B cell (primary cell): ENCODE results near the gene ARL6. TPM values are rescaled to one million over a fixed set of nuclear protein-coding genes. Genes with fewer than 3 reads are reported as not detected.

Source experiments
- ATAC-seq: fragments of 200-7000 bp; cut with Tn5 transposase; one replicate; pipeline ENCODE4 v1.10.0; 2021; ENCODE audit warnings: low read depth, mild to moderate bottlenecking, moderate number of reproducible peaks, moderate library complexity
- CTCF ChIA-PET: fragments of 350-600 bp; sonication (Branson Sonifier 250); formaldehyde crosslinking; loops from one replicate; lab custom pipeline; 2021; ENCODE audit warnings: antibody characterized with exemption, inconsistent platforms; lab: Charles Lee
- POLR2A ChIA-PET: fragments of 350-600 bp; sonication (Branson Sonifier 250); formaldehyde crosslinking; loops from one replicate; lab custom pipeline; 2021; ENCODE audit warnings: antibody characterized with exemption; lab: Charles Lee
- DNase-seq: peaks from one replicate; pipeline ENCODE4 v3.0.0; 2013
- H2AFZ ChIP-seq: 2 replicates; pipeline ENCODE4 v1.6.1; 2012; ENCODE audit warnings: mild to moderate bottlenecking, low read depth, low read length; ENCODE audit not compliant: insufficient read depth, poor library complexity, severe bottlenecking
- H3K27ac ChIP-seq, 2 donors: 1 replicate in 1 of 2; 2 replicates in 1 of 2; pipeline ENCODE4 v1.5.1; 2012 to 2013; ENCODE audit warnings: low read length in 2 of 2, mild to moderate bottlenecking in 2 of 2, moderate library complexity in 1 of 2
- H3K27me3 ChIP-seq, 4 experiments: fragments of 200-600 bp in 1 of 4; sonication (generic) in 1 of 4; replicated peaks in 1 of 4; 1 replicate in 2 of 4; 2 replicates in 2 of 4; pipeline versions ENCODE4 v1.6.1 to v1.7.0; 2013 to 2016; ENCODE audit warnings: low read length in 3 of 4, mild to moderate bottlenecking in 2 of 4, mixed read lengths in 1 of 4, moderate library complexity in 1 of 4; ENCODE audit not compliant: insufficient read depth in 4 of 4, control insufficient read depth in 3 of 4; ENCODE audit errors: control extremely low read depth in 1 of 4
- H3K36me3 ChIP-seq, 2 experiments: replicated peaks in 1 of 2; 1 replicate in 1 of 2; 2 replicates in 1 of 2; pipeline versions ENCODE4 v1.6.1 to v1.7.1; 2013; ENCODE audit warnings: low read length in 1 of 2; ENCODE audit not compliant: insufficient read depth in 2 of 2, control insufficient read depth in 1 of 2; ENCODE audit errors: control extremely low read depth in 1 of 2, extremely low read depth in 1 of 2
- H3K4me1 ChIP-seq, 2 donors: fragments of 200-600 bp in 1 of 2; sonication (generic) in 1 of 2; 1 replicate in 1 of 2; 2 replicates in 1 of 2; pipeline versions ENCODE4 v1.5.1 to v1.6.1; 2013 to 2017; ENCODE audit warnings: low read length in 2 of 2; ENCODE audit not compliant: control insufficient read depth in 2 of 2, insufficient read depth in 2 of 2
- H3K4me2 ChIP-seq: replicated peaks from 2 replicates; pipeline ENCODE3; 2012; ENCODE audit warnings: mild to moderate bottlenecking, low read depth, low read length; ENCODE audit not compliant: poor library complexity, severe bottlenecking
- H3K4me3 ChIP-seq, 5 experiments: fragments of 200-600 bp in 1 of 5; sonication (generic) in 1 of 5; 1 replicate in 3 of 5; 2 replicates in 2 of 5; pipeline versions ENCODE4 v1.5.1 to v1.7.0; 2011 to 2016; ENCODE audit warnings: low read length in 4 of 5, mild to moderate bottlenecking in 4 of 5, low read depth in 2 of 5, control low read depth in 1 of 5, moderate library complexity in 1 of 5; ENCODE audit not compliant: insufficient read depth in 1 of 5; ENCODE audit errors: control extremely low read depth in 1 of 5, extremely low read depth in 1 of 5
- H3K79me2 ChIP-seq: fragments of 200-600 bp; sonication (generic); one replicate; pipeline ENCODE4 v1.6.0; 2016; ENCODE audit warnings: low read length; ENCODE audit not compliant: control insufficient read depth, insufficient read depth
- H3K9ac ChIP-seq: fragments of 200-600 bp; sonication (generic); 2 replicates; pipeline ENCODE4 v1.6.1; 2017; ENCODE audit warnings: mild to moderate bottlenecking, low read length, moderate library complexity
- H3K9me3 ChIP-seq, 3 donors: one replicate each; pipeline versions ENCODE4 v1.6.1 to v1.7.1; 2013; ENCODE audit warnings: low read length in 2 of 3; ENCODE audit not compliant: control insufficient read depth in 2 of 3, insufficient read depth in 1 of 3; ENCODE audit errors: control extremely low read depth in 1 of 3
- H4K20me1 ChIP-seq: 2 replicates; pipeline ENCODE4 v1.6.0; 2012; ENCODE audit warnings: mild to moderate bottlenecking, low read length; ENCODE audit not compliant: insufficient read depth, control insufficient read depth, poor library complexity, severe bottlenecking
- H3K27ac Mint-ChIP-seq: one replicate; pipeline ENCODE4 v1.8.0; 2021; ENCODE audit warnings: mixed read lengths
- H3K27me3 Mint-ChIP-seq: one replicate; pipeline ENCODE4 v1.8.0; 2021; ENCODE audit warnings: mixed read lengths
- H3K4me1 Mint-ChIP-seq: one replicate; pipeline ENCODE4 v1.8.0; 2021; ENCODE audit warnings: mixed read lengths
- H3K4me3 Mint-ChIP-seq: one replicate; pipeline ENCODE4 v1.8.0; 2021; ENCODE audit warnings: mixed read lengths
- H3K9me3 Mint-ChIP-seq: one replicate; pipeline ENCODE4 v1.8.0; 2022; ENCODE audit warnings: mixed read lengths; ENCODE audit not compliant: insufficient read depth
- CTCF ChIP-seq: fragments of 200-600 bp; IDR thresholded peaks from one replicate; pipeline ENCODE4 v1.8.0; 2022; ENCODE audit warnings: antibody characterized with exemption, mild to moderate bottlenecking
- EZH2 ChIP-seq: IDR thresholded peaks from 2 replicates; pipeline ENCODE4 v1.6.1; 2012; ENCODE audit warnings: borderline replicate concordance, low read depth, mild to moderate bottlenecking, moderate library complexity, low read length; ENCODE audit not compliant: insufficient read depth, poor library complexity, severe bottlenecking
- intact Hi-C: fragments of 100-400 bp; cut with micrococcal nuclease; formaldehyde crosslinking; loops from one replicate; pipeline ENCODE4 v1.10.0; 2022
- polyA plus RNA-seq: library from polyadenylated mRNA; depleted of rRNA; stranded (reverse); fragments of >200 nt; gene quantifications from 2 replicates; pipeline ENCODE4 v1.2.3, GENCODE V29; 2012
- total RNA-seq, 2 donors: library from RNA; stranded (reverse); fragments of 120-200 nt in 1 of 2; gene quantifications; 1 replicate in 1 of 2; 2 replicates in 1 of 2; pipeline versions ENCODE4 v1.2.3 to v1.2.4, GENCODE V29; 2013 to 2022

The ARL6 gene
- total and polyA plus RNA-seq, 2 donors (not counting 1 experiment from before 2014, with no cell fraction given), result 1.6 to 5.6 TPM

DNA sequence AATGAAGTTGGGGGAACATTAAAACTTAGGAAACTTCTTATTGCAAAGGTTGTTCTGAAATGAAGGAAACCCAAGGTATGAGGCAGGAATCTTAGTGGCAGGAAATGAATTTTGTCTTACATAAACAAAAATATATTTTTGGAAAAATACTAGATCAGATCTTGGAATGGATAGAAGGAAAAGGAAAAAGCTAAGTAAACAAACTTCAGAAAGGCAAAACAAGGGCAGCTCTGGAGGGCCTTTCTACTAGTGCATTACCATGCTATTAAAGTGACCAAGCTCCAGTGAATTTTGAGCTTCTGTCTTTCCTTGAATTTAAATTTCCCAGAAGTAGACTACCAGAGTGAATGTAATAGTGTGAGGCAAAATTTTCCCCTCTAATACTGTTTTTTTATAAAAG, 13.6 kb downstream of the ARL6 start:
- Mint-ChIP-seq H3K4me3 (no peak overlapping the region), H3K9me3 (no peaks in the 10 kb centered on the region), H3K27me3 (no peaks in the 10 kb centered on the region), H3K27ac (no peak overlapping the region), H3K4me1 (no peaks in the 10 kb centered on the region)
- POLR2A ChIA-PET, result no interaction called here
- no peak for ATAC-seq
- H3K4me2 ChIP-seq, result no peak overlapping the region
- H3K9me3 ChIP-seq, result no peaks in the 10 kb centered on the region
- H3K4me1 ChIP-seq, result no peaks in the 10 kb centered on the region
- H3K27ac ChIP-seq, result no peak overlapping the region
- intact Hi-C loops, result no loop called here
- no peaks in the 10 kb centered on the region for H4K20me1 ChIP-seq
- TF ChIP-seq CTCF (no peak), EZH2 (no peak)
- H3K36me3 ChIP-seq, result no peaks in the 10 kb centered on the region
- CTCF ChIA-PET, result interaction anchor here (0.6 to 0.8 kb wide), 2 partner anchors 9 to 24 kb away, joined by 4 read pairs; no protein-coding TSS in a partner anchor
- H3K79me2 ChIP-seq, result peaks cover 3% of the 10 kb centered on the region
- H3K9ac ChIP-seq, result no peak overlapping the region
- no peak overlapping the region for H2AFZ ChIP-seq
- H3K4me3 ChIP-seq, result no peak overlapping the region
- no peak for DNase-seq
- no peaks in the 10 kb centered on the region for H3K27me3 ChIP-seq

DNA sequence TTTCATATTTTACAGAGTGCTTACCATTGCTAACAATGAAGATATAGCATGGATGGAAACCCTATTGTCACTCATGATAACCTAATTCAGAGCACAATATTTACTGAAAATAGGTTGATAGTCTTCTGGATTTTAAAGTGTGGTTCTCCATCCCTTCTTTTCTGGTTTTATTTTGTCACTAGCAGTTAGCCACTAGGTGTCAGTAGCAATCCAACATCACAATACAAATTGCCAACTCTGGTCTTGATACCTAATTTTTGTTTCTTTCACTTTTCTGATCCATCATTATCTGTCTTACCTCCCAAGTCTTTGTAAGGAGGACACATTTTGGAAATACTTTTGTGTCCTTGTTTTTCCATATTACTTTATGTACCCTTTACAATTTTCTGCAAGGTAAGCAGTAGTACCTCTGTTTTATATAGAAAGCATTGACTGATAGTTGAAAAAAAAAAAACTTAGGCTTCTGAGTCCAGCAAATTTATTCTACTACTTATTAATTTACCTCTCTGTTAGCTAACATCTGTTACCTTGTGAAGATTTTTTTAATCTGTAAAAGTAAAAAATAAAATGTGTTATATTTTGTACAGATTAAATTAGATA, 29.0 kb downstream of the ARL6 start:
- ATAC-seq, result peak; percentile 21
- no peak overlapping the region for H3K27ac Mint-ChIP-seq
- Histone ChIP-seq H3K36me3 (no peaks in the 10 kb centered on the region), H3K4me2 (no peak overlapping the region), H2AFZ (no peak overlapping the region), H3K9ac (no peak overlapping the region), H3K79me2 (no peaks in the 10 kb centered on the region), H3K4me3 (no peak overlapping the region), H3K27ac (no peak overlapping the region), H3K9me3 (no peaks in the 10 kb centered on the region), H4K20me1 (no peaks in the 10 kb centered on the region), H3K4me1 (no peaks in the 10 kb centered on the region), H3K27me3 (no peaks in the 10 kb centered on the region)
- H3K4me3 Mint-ChIP-seq, result no peak overlapping the region
- CTCF ChIA-PET, result interaction anchor here (0.6 to 10.5 kb wide), 5 partner anchors 9 to 322 kb away, joined by 3 to 239 read pairs (median 3); no protein-coding TSS in a partner anchor
- intact Hi-C loops, result loop anchor here (1.0 to 10.0 kb wide), 2 partner anchors 230 to 531 kb away; no protein-coding TSS in a partner anchor
- H3K4me1 Mint-ChIP-seq, result no peaks in the 10 kb centered on the region
- DNase-seq, result peak; percentile 71
- H3K27me3 Mint-ChIP-seq, result no peaks in the 10 kb centered on the region
- POLR2A ChIA-PET, result no interaction called here
- H3K9me3 Mint-ChIP-seq, result no peaks in the 10 kb centered on the region
- TF ChIP-seq EZH2, result no peak
- peak; percentile 90 for TF ChIP-seq CTCF
